ENCODE data around the gene CTPS1. TPM values are rescaled to one million over a fixed set of nuclear protein-coding genes. Genes with fewer than 3 reads are reported as not detected.

Gene CTPS1
- total RNA-seq (2014; rRNA removed; shearing (Covaris generic)): 19.8 and 20.9 TPM in 2 replicates
- polyA plus RNA-seq (2016; fragmentation: Nextera tagmentation; extraction: Ambion mirVana): 29.0 and 30.3 TPM in 2 replicates

- Histone ChIP-seq H3K4me2 (ENCODE audit: unreplicated experiment) (peak within 1 kb of the TSS; percentile 74), H3K27ac (peak within 1 kb of the TSS; percentile 87), H3K36me3 (ENCODE audit: low read depth) (0 out of 2 replicates have a peak, but pooled peaks cover under 1% of the 10 kb centered on the region), H3F3A (ENCODE audit: insufficient read depth) (peaks cover 44% of the 10 kb centered on the region), H3K79me2 (ENCODE audit: insufficient read depth) (peaks cover 40% of the 10 kb centered on the region), H3K4me1 (ENCODE audit: insufficient read depth) (peaks cover 41% of the 10 kb centered on the region), H3K9ac (peak within 1 kb of the TSS; percentile 83), H3K9me2 (ENCODE audit: insufficient read depth) (no peaks in the 10 kb centered on the region), H3K9me3 (ENCODE audit: low read depth) (no peaks in the 10 kb centered on the region), H3K27me3 (replicated peaks; ENCODE audit: insufficient read depth) (no peaks in the 10 kb centered on the region), H3K4me3 (peak within 1 kb of the TSS; percentile 84), H2AFZ (peak within 1 kb of the TSS; percentile 87), H4K20me1 (ENCODE audit: insufficient read depth) (no peaks in the 10 kb centered on the region)
- WGBS, 2 experiments (ENCODE audit: low coverage in 1 of 2, low lambda C conversion rate in 2 of 2, missing lambda C conversion rate in 2 of 2): 1 to 2% methylated on average over 50 to 67 of the region's 96 CpGs
- in situ Hi-C loops (cut with MboI): no loop called here
- DNase-seq: peak; percentile 97
- TF ChIP-seq EZH2 (IDR thresholded peaks at IDR 0.05; ENCODE audit: insufficient read depth, poor library complexity, severe bottlenecking): no peak
- no peak for TF ChIP-seq EZH2phosphoT487 (IDR thresholded peaks at IDR 0.05; ENCODE audit: insufficient read depth, low read depth)
Observed at GRCh38 chr1:40979241-40980067, at the start of gene CTPS1. TSS of gene CTPS1 (plus strand) at chr1:40979696. CDS start at chr1:40983291, 3,595 bp downstream.

- 69 to 75% methylated on average over 8 of the region's 8 CpGs for WGBS, 2 experiments (ENCODE audit: low coverage in 1 of 2, low lambda C conversion rate in 2 of 2, missing lambda C conversion rate in 2 of 2)
- Histone ChIP-seq H3K9ac (no peak overlapping the region), H3K4me3 (no peak overlapping the region), H4K20me1 (ENCODE audit: insufficient read depth) (no peaks in the 10 kb centered on the region), H3F3A (ENCODE audit: insufficient read depth) (no peaks in the 10 kb centered on the region), H3K4me2 (ENCODE audit: unreplicated experiment) (no peak overlapping the region), H3K79me2 (ENCODE audit: insufficient read depth) (no peaks in the 10 kb centered on the region), H3K9me2 (ENCODE audit: insufficient read depth) (no peaks in the 10 kb centered on the region), H3K4me1 (ENCODE audit: insufficient read depth) (no peaks in the 10 kb centered on the region), H3K9me3 (ENCODE audit: low read depth) (no peaks in the 10 kb centered on the region), H3K27me3 (replicated peaks; ENCODE audit: insufficient read depth) (no peaks in the 10 kb centered on the region), H3K27ac (no peak overlapping the region), H3K36me3 (ENCODE audit: low read depth) (no peaks in the 10 kb centered on the region), H2AFZ (no peak overlapping the region)
- in situ Hi-C loops (cut with MboI): no loop called here
- TF ChIP-seq EZH2 (IDR thresholded peaks at IDR 0.05; ENCODE audit: insufficient read depth, poor library complexity, severe bottlenecking) (no peak), EZH2phosphoT487 (IDR thresholded peaks at IDR 0.05; ENCODE audit: insufficient read depth, low read depth) (no peak)
- DNase-seq: no peak
Observed at GRCh38 chr1:40930174-40930964, 49.1 kb upstream of the CTPS1 start.

GRCh38 chr1:40931601-40932000 is 47.9 kb upstream of the CTPS1 start:
- WGBS, 2 experiments (ENCODE audit: low coverage in 1 of 2, low lambda C conversion rate in 2 of 2, missing lambda C conversion rate in 2 of 2): 74 to 80% methylated on average over 5 of the region's 5 CpGs
- Histone ChIP-seq H3K9ac (no peak overlapping the region), H3K4me3 (no peak overlapping the region), H3K4me1 (ENCODE audit: insufficient read depth) (no peaks in the 10 kb centered on the region), H3K27me3 (replicated peaks; ENCODE audit: insufficient read depth) (no peaks in the 10 kb centered on the region), H3K27ac (no peak overlapping the region), H4K20me1 (ENCODE audit: insufficient read depth) (no peaks in the 10 kb centered on the region), H3K36me3 (ENCODE audit: low read depth) (no peaks in the 10 kb centered on the region), H3F3A (ENCODE audit: insufficient read depth) (no peaks in the 10 kb centered on the region), H3K79me2 (ENCODE audit: insufficient read depth) (no peaks in the 10 kb centered on the region), H2AFZ (no peak overlapping the region), H3K4me2 (ENCODE audit: unreplicated experiment) (no peak overlapping the region), H3K9me2 (ENCODE audit: insufficient read depth) (no peaks in the 10 kb centered on the region), H3K9me3 (ENCODE audit: low read depth) (no peaks in the 10 kb centered on the region)
- DNase-seq: no peak
- in situ Hi-C loops (cut with MboI): no loop called here
- TF ChIP-seq EZH2 (IDR thresholded peaks at IDR 0.05; ENCODE audit: insufficient read depth, poor library complexity, severe bottlenecking) (no peak), EZH2phosphoT487 (IDR thresholded peaks at IDR 0.05; ENCODE audit: insufficient read depth, low read depth) (no peak)

- Histone ChIP-seq H3F3A (ENCODE audit: insufficient read depth) (no peaks in the 10 kb centered on the region), H3K27me3 (replicated peaks; ENCODE audit: insufficient read depth) (no peaks in the 10 kb centered on the region), H3K4me3 (no peak overlapping the region), H3K4me2 (ENCODE audit: unreplicated experiment) (no peak overlapping the region), H3K27ac (no peak overlapping the region), H4K20me1 (ENCODE audit: insufficient read depth) (no peaks in the 10 kb centered on the region), H3K9me3 (ENCODE audit: low read depth) (no peaks in the 10 kb centered on the region), H3K9me2 (ENCODE audit: insufficient read depth) (no peaks in the 10 kb centered on the region), H3K9ac (no peak overlapping the region), H3K4me1 (ENCODE audit: insufficient read depth) (no peaks in the 10 kb centered on the region), H3K79me2 (ENCODE audit: insufficient read depth) (no peaks in the 10 kb centered on the region), H2AFZ (no peak overlapping the region), H3K36me3 (ENCODE audit: low read depth) (no peaks in the 10 kb centered on the region)
- DNase-seq: no peak
- TF ChIP-seq EZH2phosphoT487 (IDR thresholded peaks at IDR 0.05; ENCODE audit: insufficient read depth, low read depth) (no peak), EZH2 (IDR thresholded peaks at IDR 0.05; ENCODE audit: insufficient read depth, poor library complexity, severe bottlenecking) (no peak)
- in situ Hi-C loops (cut with MboI): no loop called here
- WGBS, 2 experiments (ENCODE audit: low coverage in 1 of 2, low lambda C conversion rate in 2 of 2, missing lambda C conversion rate in 2 of 2): 45 to 60% methylated on average over 3 to 4 of the region's 4 CpGs
Observed at GRCh38 chr1:40932006-40932405, 47.5 kb upstream of the CTPS1 start.

Measured in GM23248 (cell line).